HG03175 (cell line): Measurements from ENCODE around the gene NRG3.
"Not testable (repeated sequence)": the region's sequence is repeated elsewhere in the genome, so short reads cannot be mapped to it uniquely, and the experiment has no call there.

ENCODE experiments used
- ATAC-seq: cut with Tn5 transposase; IDR thresholded peaks from one replicate; pipeline ENCODE4 v1.9.1; 2021; ENCODE audit warnings: mild to moderate bottlenecking, moderate library complexity; ENCODE audit not compliant: unreplicated experiment

NRG3 gene

DNA sequence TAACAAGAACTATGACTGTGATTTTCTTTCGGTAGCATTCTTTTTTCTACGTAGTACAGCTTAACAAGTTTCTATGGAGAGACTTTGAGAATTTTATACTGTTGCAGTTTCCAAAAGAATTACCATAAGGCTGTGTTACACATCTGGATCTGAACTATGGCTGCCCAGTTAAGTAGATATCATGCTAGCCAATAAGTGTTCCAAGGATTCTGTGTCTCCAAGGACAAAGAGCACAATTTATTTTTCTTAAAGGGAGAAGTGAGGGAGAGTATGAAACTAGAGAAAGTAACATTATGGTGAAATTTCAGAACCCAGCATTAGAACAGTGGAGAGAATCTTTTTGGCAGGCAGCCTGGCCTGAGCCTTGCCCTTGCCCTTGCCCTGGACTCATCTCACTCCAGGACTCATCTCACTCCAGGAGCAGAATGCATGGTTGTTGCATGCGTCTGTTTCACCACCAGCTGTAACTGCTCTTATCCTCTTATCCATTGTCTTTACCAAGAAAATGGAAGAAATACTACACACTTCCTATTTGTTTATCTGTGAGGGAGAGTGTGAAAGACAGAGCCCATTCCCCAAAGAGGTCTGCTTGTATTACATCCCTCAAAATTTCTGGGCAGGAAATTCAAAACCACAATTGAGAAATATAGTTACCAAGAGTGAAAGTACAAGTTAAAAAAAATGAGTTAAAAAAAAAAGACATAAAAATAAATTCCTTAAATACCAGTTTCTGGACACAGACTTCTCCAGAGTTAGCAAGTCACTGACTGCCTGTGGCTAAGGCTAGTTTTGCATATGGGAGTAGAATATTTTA is 1067.5 kb downstream of the NRG3 start:
- no peak for ATAC-seq

DNA sequence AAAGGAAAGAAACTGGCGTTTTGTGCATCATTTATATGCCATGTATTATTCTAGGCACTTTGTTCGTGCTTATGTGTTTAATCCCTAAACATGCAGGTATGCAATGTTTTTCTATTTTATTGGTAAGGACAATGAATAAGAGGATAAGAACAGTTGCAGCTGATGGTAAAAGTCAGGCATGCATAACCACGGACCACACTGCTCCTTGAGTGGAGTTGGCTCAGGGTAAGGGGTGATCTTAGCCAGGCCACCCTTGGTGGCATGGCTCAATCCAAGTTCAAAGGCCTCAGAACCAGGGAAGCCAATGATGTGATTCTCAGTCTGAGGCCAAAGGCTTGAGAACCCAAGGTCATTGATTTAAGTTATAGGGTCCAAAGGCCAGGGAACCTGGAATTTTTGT is 1068.1 kb downstream of the NRG3 start:
- no peak for ATAC-seq

DNA sequence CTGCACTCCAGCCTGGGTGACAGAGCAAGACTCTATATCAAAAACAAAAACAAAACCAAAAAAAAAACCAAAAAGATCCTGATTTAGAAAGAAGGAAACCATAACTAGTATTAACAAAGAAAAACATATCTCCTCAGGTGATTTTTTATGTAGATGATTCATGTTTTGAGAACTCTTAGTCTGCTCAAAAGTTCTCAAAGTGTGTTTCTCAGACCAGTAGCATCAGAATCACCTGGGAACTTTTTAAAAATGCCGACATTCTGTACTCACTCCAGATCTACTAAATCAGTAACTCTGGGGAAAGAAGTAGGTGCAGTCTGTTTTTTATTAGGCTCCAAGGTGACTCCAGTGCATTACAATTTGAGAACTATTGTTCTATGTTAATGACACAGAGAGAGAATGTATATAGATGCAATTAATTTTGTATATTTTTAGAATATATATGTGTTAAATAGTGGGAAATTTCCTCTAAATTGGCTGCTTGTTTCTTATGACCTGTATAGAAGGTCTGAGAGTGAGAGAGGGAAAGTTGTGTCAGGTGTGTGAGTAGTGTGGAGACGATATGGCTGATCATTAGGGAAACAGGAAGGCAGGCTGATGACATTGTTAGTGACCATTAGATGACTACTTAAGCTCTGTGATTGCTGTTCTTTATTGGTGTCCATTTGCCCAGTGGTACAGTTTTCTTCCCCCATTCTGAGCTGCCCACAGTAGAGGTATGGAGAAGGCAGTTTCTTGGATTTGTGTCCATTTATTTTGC is 1075.0 kb downstream of the NRG3 start:
- no peak for ATAC-seq

DNA sequence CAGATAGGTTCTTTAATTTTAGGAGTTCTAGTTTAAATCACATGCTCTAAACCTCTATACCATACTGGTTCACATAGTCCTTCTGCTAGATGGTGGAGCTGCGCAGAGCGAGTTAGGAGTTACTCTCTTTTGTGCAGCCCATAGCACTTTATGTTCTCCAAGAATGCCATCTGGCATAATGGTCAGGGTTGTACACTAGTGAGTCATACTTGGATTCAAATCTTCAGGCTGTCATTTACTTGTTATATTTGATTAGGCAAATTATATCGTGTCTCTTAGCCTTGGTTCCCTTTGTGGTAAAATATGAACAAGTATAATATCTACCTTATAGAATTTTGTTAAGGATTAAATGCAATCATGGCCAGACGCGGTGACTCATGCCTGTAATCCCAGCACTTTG is 1078.3 kb downstream of the NRG3 start:
- ATAC-seq, result no peak

DNA sequence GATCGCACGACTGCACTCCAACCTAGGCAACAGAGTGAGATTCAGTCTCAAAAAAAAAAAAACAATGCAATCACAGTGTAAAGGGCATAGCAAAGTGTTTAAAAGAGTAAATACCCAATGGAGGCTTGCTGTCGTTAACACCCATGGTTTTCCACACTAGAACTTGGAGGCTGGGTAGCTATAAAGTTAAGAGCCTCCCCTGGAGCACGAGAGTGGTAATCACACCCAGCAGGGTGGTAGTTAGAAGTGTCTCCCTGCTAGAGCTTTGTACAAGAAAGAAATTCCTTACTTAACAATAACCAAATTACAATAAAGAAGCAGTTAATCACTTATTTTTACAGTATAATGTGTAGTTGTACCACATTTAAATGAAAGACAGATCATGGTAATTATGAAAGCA is 1078.9 kb downstream of the NRG3 start:
- ATAC-seq, result no peak

DNA sequence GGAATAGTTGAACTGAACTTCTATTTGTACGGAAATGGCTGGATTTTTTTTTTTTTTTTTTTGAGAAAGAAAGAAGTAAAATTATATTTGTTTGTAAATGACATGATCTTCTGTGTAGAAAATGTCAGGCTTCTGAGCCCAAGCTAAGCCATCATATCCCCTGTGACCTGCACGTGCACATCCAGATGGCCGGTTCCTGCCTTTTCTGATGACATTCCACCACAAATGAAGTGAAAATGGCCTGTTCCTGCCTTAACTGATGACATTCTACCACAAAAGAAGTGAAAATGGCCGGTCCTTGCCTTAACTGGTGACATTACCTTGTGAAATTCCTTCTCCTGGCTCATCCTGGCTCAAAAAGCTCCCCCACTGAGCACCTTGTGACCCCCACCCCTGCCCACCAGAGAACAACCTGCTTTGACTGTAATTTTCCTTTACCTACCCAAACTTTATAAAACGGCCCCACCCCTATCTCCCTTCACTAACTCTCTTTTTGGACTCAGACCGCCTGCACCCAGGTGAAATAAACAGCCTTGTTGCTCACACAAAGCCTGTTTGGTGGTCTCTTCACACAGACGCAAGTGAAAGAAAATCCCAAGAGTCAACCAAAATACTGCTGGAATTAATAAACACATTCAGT is 1085.5 kb downstream of the NRG3 start:
- ATAC-seq, result not testable (repeated sequence)

DNA sequence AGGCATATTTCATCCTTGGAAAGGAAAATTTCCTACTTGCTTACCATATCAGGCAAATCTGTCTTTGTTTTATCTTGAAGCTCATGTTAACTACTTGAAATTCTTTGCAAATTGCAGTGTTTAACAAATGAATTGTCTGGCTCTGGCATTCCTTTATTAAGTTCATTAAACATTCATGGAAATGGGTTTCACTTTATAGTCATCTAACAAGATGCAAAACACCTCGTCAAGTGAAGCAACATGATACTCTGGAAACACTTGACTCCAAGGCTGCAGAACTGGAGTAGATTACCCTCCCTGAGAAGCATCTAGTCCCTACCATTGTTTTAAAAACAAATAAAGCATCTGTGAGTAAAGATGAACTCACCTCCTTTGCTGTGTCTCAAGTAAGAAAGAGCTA is 1086.9 kb downstream of the NRG3 start:
- no peak for ATAC-seq

DNA sequence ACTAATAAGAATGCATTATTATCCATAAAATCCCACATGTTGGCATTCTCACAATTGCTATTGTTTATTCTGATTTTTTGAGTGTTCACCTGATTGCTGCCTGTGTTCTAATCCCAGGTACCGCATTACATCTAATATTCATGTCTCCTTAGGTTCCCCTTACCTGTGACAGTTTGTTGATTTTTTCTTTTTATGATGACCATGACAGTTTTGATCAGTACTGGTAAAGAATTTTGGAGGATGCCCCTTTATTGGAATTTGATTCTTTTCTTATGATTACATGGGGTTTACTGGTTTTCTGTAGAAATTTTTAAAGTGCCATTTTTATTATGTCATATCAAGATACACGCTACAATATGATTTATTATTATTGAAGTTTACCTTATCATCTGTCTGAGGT is 1091.1 kb downstream of the NRG3 start:
- ATAC-seq, result no peak

DNA sequence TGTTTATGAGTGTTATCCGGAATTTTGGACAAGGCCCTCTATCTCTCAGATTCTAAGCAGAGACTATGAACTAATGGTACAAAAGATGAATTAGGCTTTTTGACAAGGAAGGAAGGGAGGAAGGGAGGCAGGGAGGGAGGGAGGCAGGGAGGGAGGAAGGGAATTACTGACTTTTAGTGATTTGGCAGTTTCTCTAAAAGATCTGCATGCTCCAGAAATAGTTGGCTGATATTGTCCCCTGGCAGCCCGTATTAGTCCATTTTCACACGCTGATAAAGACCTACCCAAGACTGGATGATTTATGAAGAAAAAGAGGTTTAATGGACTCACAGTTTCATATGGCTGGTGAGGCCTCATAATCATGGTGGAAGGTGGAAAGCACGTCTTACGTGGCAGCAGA is 1093.5 kb downstream of the NRG3 start:
- no peak for ATAC-seq

DNA sequence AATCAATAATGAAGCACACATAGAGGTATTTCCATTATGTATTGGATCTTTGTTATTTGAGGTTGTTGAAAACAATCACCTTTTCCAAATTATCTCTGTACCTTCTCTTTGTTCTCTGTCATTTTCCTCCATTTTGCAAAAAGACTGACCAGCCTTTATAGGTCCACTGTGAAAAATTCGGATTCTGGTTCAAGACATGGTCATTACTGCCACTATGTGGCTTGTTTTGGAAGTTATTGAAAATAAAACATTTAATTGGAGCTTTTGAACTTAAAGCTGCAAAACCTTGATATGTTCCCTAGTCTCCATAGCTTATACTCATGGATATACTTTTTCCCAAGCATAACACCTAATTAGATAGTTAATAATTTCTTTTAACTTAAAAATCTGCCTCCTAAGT is 1094.4 kb downstream of the NRG3 start:
- no peak for ATAC-seq

DNA sequence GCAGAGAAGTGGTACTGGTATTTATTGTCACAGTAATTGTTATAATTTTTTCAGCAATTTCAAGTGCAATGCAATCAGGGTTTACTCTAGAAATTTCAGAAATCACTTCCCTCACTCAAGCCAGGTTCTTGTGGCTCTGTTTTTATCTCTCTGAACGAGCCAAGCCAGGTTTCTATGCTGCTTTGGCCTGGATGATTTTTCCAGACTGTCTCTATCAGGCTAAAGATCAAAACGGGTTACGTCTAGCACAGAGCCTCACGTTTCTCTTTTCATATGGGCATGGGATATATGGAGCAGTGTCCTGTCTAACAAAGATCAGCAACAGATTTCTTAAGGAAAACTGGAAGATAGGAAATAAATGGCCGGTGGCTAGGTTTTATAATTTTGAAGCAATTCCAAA is 1105.3 kb downstream of the NRG3 start:
- ATAC-seq, result no peak

DNA sequence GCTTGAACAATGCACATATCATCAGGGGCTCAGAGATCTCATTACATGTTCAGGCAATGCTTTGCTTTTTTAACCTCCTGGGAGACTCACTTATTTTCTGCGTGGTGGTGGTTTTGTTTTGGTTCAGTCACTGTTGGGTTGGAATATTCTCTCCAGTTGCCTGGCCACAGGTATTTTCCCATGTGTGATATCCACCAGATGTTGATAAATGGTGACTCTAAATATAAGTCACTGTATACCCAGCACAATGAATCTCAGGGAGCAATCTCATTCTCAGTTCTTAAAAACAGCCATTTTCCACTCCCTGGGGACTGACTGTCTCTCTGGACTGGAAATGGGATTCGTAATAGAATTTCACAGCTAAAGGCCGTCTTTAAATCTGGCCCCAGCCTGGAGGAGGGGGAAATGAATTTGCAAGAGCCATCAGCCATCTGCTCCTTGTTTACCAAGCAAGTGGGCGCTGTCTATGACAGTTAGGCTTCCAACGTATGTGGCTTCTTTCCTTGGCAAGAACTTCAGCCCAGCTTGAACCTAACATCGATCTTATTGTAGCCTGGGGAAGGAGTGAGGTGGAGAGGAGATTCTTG is 1106.2 kb downstream of the NRG3 start:
- no peak for ATAC-seq

DNA sequence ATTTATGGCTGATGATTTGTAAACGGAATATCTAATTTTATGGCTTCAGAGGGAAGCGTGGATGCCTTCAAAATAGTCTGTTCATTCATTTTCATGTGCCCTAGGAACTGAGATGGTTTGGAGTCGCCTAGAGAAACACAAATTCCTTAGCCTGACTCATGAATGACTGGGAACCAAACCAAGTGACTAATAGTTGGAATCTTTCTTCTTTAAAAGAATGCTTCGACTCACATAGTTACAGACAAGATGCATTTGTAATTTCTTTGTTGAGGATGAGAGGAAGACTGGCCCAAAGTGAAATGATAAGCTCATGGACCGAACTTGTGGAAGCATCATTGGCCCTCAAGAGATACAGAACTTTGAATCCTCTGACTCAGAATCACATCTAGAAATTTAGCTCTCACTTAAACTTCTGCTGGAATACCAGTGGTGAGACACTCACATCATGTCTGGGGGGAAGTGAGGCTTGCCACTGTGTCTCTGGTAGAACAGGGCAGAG is 1107.2 kb downstream of the NRG3 start:
- no peak for ATAC-seq

DNA sequence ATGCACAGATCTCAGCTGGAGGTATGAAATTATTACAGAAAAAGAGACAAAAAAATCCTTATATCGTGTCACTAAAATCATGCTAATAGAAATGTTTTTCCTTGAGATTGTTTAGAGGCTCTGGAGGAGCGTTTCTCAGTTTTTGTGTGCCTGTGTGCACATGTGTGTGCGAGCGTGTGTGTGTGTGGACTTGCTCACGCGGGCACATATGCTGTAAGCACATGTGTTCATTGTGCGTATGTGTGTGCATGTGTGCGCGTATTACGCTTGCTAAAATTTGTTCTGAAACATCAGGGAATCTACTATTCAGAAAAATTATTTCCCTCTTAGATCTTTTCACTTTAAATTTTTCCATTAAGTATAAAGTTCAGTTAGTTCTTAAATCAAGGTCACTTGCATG is 1111.2 kb downstream of the NRG3 start:
- no peak for ATAC-seq

DNA sequence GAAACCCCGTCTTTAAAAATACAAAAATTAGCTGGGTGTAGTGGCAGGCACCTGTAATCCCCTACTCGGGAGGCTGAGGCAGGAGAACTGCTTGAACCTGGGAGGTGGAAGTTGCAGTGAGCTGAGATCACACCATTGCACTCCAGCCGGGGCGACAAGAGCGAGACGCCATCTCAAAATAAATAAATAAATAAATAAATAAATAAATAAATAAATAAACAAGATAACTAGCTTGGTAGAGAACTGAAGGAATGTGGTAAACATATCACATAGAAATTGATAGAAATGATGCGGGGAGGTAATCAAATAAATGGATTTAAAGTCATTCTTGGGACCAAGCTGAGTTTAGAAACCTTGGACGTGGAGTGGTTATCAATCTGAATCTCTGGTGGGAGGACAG is 1131.5 kb downstream of the NRG3 start:
- ATAC-seq, result not testable (repeated sequence)

DNA sequence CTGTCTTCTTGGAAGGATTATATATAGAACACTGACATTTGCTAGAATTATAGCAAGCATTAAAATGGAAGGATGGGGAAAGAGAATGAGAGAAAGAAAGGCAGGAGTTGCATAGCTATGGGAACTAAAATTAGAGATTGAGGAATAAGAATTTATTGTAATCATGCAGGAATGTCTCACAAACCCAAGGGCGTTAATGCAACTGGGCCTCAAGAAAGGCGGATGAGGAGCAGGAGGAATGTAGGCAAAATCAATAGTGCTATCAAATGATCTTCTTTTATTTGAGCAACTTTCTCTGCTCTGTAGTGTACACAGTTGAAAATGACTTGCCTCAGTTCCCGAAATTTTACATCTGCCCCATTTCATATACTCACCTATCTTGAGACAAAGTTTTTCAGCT is 1132.5 kb downstream of the NRG3 start:
- no peak for ATAC-seq

DNA sequence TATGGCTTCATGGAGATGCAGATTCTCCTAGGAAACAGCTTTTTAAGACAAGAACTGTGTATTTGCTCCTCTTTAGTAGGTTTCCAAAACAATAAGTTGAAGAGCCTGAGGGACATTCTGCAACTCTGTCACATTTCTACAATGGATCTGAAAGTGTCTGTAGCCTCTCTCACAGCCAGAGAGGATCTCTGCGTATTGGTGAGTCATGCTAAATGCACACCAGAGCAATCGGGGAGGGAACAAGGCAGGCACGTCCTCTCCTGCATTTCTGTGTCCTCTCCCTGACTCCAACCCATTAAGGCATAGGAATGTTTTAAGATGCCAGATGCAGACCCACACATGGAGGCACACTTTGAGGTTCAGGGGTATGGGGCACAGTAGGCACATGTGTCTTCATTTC is 1137.9 kb downstream of the NRG3 start:
- no peak for ATAC-seq

DNA sequence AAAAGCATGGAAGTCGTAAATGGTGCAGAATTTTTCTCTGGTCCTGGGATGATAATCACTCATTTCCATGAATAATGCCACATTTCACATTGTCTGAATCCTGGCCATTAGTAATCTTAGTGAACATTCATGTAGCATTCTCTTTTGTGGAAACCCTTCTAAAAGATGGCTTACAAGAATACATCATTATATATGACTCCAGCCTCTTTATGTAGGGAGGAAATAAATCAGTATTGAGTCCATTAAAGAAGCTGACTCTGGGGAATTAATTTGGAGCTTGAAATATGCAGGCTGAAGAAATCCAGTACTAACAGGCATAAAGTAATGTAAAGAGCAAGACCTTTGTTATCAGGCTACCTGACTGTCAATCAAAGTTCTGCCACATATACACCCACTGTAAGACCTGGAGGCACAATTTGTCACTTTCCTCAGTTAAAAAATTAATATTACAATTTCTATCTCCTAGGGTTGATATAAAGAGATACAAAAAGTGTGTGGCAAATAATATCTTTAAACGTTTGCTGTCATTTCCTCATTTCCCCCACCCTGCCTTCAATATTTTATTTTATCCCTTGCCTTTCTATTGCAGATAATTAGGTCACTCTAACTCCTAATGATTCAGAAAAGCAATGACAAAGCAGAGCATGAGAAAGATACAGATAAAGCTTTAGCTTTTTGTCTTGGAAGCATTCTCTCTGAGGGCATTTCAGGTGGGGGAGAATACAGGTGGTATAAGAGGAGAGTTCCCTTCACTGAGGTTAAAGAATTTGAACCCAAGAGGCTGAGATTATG is 1142.3 kb downstream of the NRG3 start:
- no peak for ATAC-seq

DNA sequence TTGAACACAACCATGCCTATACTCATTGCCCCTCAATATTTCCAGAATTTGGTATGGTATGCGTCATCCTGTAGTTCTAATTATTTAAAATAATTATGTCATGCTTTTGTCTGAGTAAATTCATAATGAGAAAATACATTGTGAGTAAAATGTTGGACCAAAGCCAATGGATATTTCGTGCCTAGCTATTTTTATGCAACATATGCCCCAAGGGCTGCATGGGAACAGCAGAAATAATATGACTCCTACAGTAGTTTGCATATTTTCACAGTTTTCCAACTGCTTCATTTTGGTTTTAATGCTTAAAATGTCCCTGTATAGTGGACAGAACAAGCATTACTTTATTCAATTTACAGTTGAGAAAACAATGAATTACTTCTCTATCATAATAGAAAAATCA is 1148.7 kb downstream of the NRG3 start:
- no peak for ATAC-seq
